HG03354 (cell line): ENCODE results near the gene TFDP2.
"Not testable (repeated sequence)": the region's sequence is repeated elsewhere in the genome, so short reads cannot be mapped to it uniquely, and the experiment has no call there.

ENCODE experiments used
- ATAC-seq: cut with Tn5 transposase; IDR thresholded peaks from one replicate; pipeline ENCODE4 v1.9.1; 2021; ENCODE audit warnings: mild to moderate bottlenecking; ENCODE audit not compliant: unreplicated experiment, poor library complexity, severe bottlenecking

TFDP2 gene

GRCh38 chr3:142077859-142078500 is 71.4 kb downstream of the TFDP2 start:
- ATAC-seq: no peak

- ATAC-seq: no peak
Measured at GRCh38 chr3:142077155-142077858, 72.0 kb downstream of the TFDP2 start.

DNA sequence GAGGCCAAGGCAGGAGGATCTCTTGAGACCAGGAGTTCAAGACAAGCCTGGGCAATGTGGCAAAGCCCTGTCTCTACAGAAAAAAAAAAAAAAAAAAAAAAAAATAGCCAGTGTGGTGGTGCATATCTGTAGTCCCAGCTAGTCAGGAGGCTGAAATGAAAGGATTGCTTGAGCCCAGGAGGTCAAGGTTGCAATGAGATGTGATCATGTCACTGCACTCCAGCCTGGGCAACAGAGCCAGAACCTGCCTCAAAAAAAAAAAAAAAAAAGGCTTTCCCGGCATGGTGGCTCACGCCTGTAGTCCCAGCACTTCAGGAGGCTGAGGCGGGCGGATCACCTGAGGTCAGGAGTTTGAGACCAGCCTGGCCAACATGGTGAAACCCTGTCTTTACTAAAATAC is 73.7 kb downstream of the TFDP2 start:
- not testable (repeated sequence) for ATAC-seq

DNA sequence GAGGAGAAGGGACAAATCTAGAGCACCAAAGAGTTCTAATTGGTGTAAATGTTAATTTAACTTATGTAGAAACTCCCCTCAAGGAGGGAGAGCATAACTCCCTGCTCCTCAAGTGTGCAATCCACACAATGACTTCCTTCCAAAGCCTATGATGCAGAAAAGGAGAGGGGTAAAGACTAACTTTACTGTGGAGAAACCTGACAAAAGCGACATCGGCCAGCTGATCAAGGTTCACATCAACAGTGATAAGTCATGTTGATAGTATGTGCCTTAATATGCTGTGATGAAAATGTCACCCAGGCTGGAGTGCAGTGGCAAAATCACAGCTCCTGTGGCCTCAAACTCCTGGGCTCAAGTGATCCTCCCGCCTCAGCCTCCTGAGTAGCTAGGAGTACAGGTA is 76.5 kb downstream of the TFDP2 start:
- ATAC-seq: no peak

DNA sequence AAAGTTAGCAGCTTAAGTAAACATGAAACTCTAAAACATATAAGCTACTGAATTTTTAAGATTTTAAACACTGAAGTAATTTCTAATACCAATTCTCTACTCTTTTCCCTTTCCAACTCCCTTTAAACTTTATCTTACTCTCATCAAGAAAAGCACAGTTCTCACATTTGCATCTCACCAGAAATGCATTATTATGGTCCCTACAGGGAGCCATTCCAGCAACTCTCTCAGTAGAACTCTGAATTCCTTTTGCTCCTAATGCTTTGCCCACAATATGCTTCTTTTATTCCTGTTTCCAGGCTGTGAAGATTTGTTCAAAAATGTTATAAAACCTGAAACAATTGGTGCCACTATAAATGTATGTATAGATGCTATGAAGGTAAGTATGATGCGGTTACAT is 83.4 kb downstream of the TFDP2 start:
- ATAC-seq: no peak

- ATAC-seq: no peak
Measured at GRCh38 chr3:142065344-142065743, 84.0 kb downstream of the TFDP2 start.

DNA sequence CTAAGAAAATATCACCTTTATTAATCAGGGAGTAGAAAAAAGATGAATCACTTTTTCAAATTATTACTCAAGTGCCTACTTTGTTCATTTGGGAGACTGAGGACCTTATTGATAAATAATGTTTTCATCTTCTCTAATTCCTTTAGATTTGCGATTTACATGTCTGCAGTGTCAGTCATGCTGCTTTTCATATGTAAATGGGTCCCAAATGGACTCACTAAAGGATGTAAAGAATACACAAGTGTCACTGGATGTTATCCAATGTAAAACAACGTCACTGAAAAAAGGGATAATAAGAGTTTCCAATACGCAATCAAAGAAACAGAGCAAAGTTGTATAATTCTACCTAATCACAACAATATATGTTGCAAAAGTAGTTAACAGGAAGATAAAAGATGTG is 84.9 kb downstream of the TFDP2 start:
- ATAC-seq: no peak

DNA sequence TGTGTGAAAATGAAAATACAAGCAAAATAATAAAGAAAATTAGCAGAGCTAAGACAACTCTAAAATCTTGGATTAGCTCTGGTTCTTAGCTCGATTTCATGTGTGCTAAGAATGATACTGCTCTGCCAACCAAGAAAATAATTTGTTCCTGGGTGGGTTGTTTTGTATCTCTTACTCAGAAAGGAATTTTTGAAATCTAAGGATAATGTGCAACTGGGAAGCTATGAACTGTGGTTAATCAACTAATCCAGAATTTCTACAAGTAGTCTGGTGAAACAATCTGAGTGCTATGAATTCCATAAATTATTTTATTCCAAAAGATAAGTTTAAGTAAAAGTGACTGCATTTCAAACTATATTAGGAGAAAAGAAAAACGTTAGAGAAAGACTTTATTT is 92.0 kb downstream of the TFDP2 start:
- no peak for ATAC-seq

- ATAC-seq: no peak
Measured at GRCh38 chr3:142056656-142057330, 92.6 kb downstream of the TFDP2 start.

- ATAC-seq: no peak
Measured at GRCh38 chr3:142053835-142054234, 95.5 kb downstream of the TFDP2 start.

DNA sequence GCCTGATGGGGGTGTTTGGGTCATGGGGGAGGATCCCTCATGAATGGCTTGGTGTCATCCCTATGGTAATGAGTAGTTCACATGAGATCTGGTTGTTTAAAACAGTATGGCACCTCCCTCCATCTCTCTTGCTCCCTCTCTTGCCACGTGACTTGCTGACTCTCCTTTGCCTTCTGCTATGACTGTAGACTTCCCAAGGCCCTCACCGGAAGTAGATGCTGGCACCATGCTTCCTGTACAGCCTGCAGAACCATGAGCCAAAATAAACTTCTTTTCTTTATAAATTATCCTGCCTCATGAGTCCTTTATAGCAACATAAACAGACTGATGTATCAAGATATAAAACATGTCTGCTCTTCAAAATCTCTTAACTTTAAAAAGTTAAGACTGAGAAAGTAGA is 96.1 kb downstream of the TFDP2 start:
- no peak for ATAC-seq

DNA sequence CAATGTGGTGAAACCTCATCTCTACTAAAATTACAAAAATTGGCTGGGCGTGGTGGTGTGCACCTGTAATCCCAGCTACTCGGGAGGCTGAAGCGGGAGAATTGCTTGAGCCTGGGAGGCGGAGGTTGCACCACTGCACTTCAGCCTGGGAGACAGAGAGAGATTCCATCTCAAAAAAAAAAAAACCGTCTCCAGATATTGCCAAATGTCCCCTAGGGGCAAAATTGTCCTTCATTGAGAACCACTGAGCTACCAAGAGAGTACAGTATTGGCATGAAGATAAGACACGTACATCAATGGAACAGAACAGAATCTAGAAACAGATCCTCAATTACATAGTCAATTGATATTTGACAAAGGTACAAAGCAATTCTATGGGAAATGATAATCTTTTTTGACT is 98.0 kb downstream of the TFDP2 start:
- ATAC-seq: no peak

GRCh38 chr3:142047021-142047369 is 102.3 kb downstream of the TFDP2 start:
- ATAC-seq: no peak

DNA sequence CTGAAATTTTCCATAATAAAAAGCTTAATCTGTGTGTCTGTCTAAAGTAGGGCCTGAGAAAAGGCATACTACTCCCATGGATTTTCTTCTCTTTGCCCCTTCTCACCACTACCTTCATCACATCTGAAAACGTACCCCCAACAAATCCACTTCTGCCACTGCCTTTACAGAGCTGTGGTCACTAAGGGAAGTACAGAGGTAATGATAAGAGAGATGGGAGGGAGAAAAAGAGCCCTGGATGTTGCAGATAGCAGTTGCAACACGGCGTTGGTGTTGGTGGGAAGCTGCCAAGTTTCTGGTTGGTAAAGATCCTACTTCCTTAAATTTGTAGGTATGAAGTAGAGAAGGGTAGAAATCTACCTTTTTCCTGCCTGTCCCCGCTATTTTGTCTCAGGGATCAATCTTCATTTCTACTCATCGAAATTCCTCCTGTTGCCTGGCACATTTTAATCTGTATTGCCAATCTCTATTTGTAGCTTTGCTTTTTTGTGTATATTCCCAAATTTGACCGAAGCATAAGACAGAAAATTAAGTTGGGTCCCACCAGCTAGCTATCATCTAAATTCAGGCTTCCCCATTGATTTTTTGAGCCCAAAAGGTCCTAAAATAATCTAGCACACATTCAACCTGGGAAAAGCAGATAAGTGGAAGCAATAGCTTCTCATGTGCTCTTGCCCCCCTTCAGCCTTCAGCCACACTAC is 102.9 kb downstream of the TFDP2 start:
- no peak for ATAC-seq

- peak; percentile 74 for ATAC-seq
Measured at GRCh38 chr3:142040941-142041491, 108.3 kb downstream of the TFDP2 start.

DNA sequence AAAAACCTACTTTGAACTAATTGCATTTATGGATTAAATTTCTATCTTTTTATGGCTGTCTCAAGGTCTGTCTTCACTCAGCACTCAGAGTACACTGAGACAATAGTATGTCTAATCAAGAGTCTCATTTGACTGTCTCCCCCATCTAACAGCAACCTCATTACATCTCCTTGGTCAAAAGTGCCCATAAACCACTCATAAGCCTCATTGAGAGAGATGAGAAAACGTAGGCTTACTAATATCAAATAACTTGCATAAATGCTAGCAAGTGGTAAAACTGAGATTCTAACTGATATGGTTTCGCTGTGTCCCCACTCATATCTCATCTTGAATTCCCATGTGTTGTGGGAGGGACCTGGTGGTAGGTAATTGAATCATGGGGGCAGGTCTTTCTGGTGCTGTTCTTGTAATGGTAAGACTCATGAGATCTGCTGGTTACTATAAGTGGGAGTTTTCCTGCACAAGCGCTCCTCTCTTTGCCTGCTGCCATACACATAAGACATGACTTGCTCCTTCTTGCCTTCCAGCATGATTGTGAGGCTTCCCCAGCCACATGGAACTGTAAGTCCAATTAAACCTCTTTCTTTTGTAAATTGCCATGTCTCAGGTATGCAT is 113.9 kb downstream of the TFDP2 start:
- ATAC-seq: no peak

DNA sequence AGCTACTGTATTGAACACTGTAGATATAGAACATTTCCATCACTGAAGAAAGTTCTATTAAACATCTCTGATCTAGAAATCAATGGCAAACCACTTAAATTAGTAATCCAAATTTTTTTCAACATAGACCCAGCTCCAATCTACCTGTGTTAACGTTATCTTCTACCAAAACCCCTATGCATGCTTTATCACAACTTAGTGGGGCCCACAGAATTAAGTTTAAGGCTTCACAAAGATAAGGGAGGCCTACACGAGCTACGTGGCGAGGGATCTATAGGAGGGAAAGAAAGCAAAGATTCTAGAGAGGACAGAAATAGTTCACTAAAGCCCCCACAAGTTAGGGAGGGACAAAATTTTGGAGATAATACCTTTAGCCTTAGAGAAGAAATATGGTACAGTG is 116.1 kb downstream of the TFDP2 start:
- no peak for ATAC-seq

GRCh38 chr3:142031575-142031974 is 117.8 kb downstream of the TFDP2 start:
- ATAC-seq: no peak

GRCh38 chr3:142029791-142030190 is 119.6 kb downstream of the TFDP2 start:
- no peak for ATAC-seq

DNA sequence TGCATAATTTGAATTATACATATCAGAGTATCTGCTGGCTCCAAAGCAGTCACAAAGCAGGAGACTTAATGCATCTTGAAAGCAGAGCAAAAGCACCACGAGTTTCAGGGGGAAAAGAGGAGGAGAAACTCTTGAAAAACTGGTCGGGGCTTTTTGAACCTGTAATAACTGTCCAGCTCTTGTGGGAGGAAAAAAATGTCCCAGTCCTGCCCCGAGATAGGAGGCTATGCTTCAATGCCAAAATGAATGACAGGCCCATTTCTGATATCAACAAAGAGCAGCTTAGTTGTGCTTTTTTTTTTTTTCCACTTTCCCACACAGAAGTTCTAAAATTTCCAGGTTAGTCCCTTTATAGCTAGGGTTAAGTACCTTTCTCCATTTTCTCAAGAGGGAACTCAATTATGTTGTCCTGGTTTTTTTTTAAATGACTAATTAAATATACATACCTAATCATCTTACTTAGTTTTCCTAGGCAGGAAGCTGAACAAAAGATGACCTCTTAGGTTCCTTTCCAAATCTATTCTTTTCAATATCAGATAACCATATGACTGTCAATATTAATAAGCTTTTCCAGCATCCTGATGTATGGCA is 120.2 kb downstream of the TFDP2 start:
- no peak for ATAC-seq
